ENCODE data around the gene TOX2. TPM values are rescaled to one million over a fixed set of nuclear protein-coding genes. Genes with fewer than 3 reads are reported as not detected.

Gene TOX2
- total RNA-seq, 1 experiment from 2014 or later: 0.18 TPM

- peak; percentile 93 for DNase-seq (ENCODE audit: low spot score)
Observed at GRCh38 chr20:44018259-44018941, 103.7 kb downstream of the TOX2 start.

- no peak for DNase-seq (ENCODE audit: low spot score)
Observed at GRCh38 chr20:44018942-44019637, 104.4 kb downstream of the TOX2 start.

GRCh38 chr20:44019638-44020335 lies 105.1 kb downstream of the TOX2 start:
- DNase-seq (ENCODE audit: low spot score): peak; percentile 13

- DNase-seq (ENCODE audit: low spot score): no peak
Observed at GRCh38 chr20:44020406-44021148, 105.9 kb downstream of the TOX2 start.

DNA sequence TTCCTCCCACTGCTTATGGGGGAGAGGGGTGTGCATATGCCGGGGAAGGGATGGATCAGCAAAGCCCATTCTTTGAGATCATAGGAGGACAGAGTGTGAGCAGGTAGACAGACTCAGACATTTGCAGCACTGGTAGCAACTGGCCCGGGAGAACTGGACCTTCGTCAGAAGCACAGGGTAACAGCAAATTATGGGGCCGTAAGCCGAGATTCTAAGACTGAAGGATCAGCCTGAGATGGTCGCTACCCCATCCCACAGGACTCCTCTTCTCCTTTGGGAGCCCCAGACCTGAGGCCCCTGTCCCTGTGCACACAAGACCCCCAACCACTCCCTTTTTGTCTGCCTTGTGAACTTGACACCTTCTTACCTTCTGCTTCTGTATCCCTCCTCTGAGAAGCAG lies 106.5 kb downstream of the TOX2 start:
- no peak for DNase-seq (ENCODE audit: low spot score)

DNA sequence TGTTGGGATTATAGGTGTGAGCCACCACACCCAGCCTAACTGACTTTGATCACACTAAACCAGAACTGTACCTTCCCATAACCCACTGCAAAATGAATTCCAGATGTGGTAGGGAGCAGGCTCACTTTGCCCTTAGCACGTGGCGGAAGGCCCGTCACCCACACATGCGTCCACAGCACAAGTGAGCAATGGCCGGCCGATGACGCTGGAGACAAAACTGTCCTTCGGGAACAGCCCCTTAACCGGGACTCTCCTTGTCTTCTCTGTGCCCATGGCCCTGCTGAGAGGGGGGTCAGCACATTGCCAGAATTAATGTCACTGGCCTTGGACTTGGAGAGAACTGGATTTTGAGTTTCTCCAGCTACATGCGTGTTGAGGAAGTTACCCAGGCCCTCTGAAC lies 107.2 kb downstream of the TOX2 start:
- DNase-seq (ENCODE audit: low spot score): no peak

DNA sequence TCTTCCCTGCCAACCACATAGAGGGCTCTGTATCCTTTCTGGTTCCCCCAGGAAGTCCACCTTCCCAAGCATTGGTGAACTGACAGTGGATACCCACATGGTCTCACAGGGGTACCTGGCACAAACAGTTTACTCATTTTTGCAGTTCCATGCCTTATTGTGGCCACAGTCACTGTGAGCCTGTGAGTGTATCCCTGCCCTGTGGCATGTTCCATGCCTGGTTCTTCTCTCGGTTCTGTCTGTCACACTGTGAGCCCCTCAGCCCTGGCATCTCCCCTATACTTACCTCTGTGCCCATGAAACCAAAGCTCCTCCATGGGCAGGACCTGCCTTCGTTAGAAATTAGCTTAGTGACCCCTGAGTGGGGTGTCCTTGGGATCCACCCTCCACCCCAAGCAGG lies 107.8 kb downstream of the TOX2 start:
- no peak for DNase-seq (ENCODE audit: low spot score)

GRCh38 chr20:44023515-44024371 lies 109.1 kb downstream of the TOX2 start:
- no peak for DNase-seq (ENCODE audit: low spot score)

- DNase-seq (ENCODE audit: low spot score): no peak
Observed at GRCh38 chr20:44024820-44025580, 110.3 kb downstream of the TOX2 start.

- no peak for DNase-seq (ENCODE audit: low spot score)
Observed at GRCh38 chr20:44025756-44026155, 111.1 kb downstream of the TOX2 start.

DNA sequence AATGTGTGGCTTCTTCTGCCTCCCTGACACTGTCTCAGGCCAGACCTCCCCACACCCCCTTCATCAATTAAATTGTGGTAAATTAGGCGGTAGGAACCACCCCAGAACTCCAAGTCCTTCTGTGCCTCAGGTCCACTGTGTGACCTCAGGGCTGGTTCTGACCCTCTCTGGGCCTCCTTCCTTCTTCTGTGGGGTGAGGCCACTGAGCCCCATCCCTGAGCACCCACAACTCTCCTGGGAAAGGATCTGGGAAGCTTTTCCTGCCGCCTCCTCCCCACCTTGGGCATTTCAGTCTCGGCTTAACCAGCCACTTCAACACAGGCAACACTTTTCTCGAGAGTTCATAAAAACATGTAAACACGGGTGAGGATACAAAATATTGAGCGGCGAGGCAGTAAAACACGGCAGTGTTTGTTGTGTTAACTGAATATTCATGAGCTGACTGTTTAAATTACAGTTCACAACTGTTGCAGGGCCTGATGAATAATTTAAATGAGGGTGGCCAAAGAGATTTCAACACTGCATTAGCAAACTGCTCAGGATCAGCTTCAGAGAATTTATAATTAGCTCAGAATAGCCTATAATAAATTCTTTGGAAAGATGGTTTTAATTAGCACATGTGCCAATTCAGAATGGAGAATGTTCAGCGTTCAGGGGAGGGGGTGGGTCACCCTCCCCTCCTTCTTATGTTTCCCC lies 112.1 kb downstream of the TOX2 start:
- DNase-seq (ENCODE audit: low spot score): no peak

DNA sequence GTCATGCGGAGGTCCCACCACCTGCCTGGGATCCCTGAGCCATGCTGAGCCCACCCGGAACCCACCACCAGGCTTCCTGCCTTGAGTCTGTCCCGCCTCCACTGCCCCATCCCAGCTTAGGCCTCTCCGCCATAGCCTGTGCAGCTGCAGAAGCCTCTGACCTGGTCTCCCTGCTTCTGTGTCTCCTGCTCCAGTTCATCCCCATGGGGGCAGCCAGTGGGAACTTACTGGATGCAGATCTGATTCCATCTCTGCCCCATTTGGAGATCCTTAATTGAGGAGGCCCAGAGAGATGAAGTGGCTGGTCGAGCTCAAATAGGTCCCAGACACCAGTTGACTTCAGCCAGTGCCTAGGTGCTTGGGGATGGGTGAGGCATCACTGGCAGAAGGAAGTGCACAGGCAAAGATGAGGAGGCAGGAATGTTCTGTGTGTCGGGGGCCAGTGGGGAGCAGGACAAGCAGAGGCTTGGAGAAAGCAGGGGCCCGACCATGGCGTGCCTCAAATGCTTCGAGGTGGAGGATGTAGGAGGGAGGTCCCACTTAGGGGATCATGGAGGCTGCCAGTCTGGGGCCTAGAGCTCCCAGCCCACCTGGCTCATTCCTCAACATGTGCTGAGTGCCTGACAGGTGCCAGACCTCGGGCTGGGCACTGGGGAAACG lies 112.8 kb downstream of the TOX2 start:
- no peak for DNase-seq (ENCODE audit: low spot score)

DNA sequence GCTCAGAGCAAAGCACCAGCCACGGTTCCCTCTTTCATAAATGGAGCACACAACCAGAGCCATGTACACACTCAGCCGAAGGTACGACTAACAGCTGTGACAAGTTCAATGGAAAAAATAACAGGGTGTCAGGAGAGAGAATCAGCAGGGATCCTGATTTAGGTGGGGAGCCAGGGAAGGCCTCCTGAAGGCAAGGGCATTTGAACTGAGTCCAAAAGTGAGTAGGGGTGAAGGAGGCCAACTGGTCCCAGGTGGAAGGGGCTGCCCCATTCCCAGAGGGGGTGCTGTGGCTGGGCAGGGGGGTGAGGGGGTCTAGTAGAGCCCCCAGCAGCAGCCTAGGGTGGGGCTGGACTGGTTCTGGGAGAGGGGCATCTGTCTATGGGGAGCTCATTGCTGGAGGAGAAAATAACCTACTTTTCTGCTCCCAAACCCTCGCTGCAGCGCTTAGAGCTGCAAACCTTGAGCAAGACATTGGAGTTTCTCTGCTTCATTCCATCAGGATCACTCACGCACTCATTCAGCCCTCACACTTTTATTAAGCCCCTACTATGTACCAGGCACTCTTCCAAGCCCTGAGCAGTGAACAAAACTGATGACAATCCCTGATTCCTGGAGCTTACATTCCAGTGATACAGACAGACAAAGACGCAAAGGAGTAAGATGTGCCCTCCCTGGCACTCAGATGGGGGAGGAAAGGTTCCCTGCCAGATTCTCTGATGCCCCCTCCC lies 113.5 kb downstream of the TOX2 start:
- DNase-seq (ENCODE audit: low spot score): no peak

GRCh38 chr20:44028868-44029847 lies 114.5 kb downstream of the TOX2 start:
- no peak for DNase-seq (ENCODE audit: low spot score)

GRCh38 chr20:44029848-44030230 lies 115.2 kb downstream of the TOX2 start:
- DNase-seq (ENCODE audit: low spot score): no peak

DNA sequence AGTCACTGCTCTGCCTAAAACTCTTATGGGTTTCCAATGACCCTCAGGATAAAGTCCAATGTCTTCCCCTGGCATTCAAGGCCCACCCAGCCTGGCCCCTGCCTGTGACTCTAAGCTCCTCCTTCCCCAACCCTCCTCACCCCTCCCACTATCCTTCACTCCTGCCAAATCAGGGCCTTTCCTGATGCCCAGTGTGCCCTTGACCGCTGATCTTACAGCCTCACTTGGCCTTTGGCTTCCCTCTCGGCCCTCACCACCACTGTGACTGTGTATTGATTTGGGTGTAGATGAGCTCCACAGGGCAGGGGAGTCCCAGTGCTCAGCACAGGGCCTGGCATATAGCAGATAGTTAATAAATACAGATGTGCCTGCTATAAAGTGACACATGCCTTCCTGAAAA lies 115.7 kb downstream of the TOX2 start:
- DNase-seq (ENCODE audit: low spot score): no peak

DNA sequence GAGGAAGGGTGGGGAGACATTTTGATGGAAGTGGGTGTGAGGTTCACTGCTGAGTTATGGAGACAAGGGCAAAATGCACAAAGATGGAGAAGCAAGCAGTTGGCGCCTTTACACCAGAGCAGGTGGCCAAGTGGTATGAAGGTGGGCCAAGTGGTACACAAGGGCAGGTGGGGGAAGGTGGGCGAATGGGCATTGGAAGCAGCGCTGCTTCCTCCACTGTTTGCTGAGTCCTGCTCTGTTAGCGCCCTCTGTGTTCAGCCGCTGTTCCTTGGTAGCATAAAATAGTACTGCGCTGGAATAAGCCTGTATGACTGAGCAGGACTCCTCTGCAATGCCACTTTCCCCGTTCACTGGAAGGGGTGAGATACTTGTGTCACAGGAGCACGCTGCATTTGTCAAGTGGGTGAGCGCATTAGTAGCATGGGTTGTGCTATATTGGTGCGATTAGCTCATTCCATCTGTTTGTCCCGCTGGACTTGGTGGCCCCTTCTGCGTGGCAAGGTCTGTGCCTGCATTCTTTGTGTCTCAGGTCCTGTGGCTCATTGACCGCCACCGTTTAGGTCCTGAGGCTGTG lies 116.4 kb downstream of the TOX2 start:
- DNase-seq (ENCODE audit: low spot score): no peak
